ENCODE measurements around the gene SLC22A17. TPM values are rescaled to one million over a fixed set of nuclear protein-coding genes. Genes with fewer than 3 reads are reported as not detected.

The SLC22A17 gene
- total and polyA plus RNA-seq, 2 of the 13 experiments (the other 11 are each of a cell fraction or from before 2014, with no cell fraction given), result 0.95 to 1.1 TPM

- TF ChIP-seq ZMYM3 (CRISPR knock-in tag; IDR thresholded peaks at IDR 0.05), result peak; percentile 75; the same call in 1 of the 2 replicates
- peak; percentile 89 for TF ChIP-seq DMTF1 (CRISPR knock-in tag; IDR thresholded peaks at IDR 0.05)
- peak; percentile 86; the same call in 1 of the 2 replicates for TF ChIP-seq ARNT2 (CRISPR knock-in tag; IDR thresholded peaks at IDR 0.05; ENCODE audit: low read depth)
- TF ChIP-seq MBNL3 (CRISPR knock-in tag; conservative IDR thresholded peaks at IDR 0.05), result no peak
- TF ChIP-seq ZNF512B (CRISPR knock-in tag; IDR thresholded peaks at IDR 0.05; ENCODE audit: borderline replicate concordance), result peak; percentile 95; the same call in 1 of the 2 replicates
- peak; percentile 48 for TF ChIP-seq ZNF18 (CRISPR knock-in tag; IDR thresholded peaks at IDR 0.05; ENCODE audit: insufficient replicate concordance)
- no peak for TF ChIP-seq RERE (CRISPR knock-in tag; IDR thresholded peaks at IDR 0.05; ENCODE audit: low read depth)
- TF ChIP-seq NR2C2 (CRISPR knock-in tag; IDR thresholded peaks at IDR 0.05; ENCODE audit: borderline replicate concordance), result 0 out of 2 replicates have a peak, but pooled peaks have one; percentile 27
- TF ChIP-seq ZBTB33 (CRISPR knock-in tag; IDR thresholded peaks at IDR 0.05), result no peak; the same call in 1 of the 2 replicates
Measured at GRCh38 chr14:23302290-23303225, 50.1 kb downstream of the SLC22A17 start, which contains the start of gene PPP1R3E (continued).
